GM13977 (cell line): Measurements from ENCODE around the gene ARFIP2.
"Not testable (repeated sequence)": the region's sequence is repeated elsewhere in the genome, so short reads cannot be mapped to it uniquely, and the experiment has no call there.

Experiments
- DNase-seq: peaks from one replicate; pipeline ENCODE4 v3.0.0; 2012; ENCODE audit warnings: low spot score
- CTCF ChIP-seq: IDR thresholded peaks from 2 replicates; pipeline ENCODE4 v1.5.1; 2012; ENCODE audit warnings: mild to moderate bottlenecking, control low read depth; ENCODE audit not compliant: insufficient read depth; ENCODE audit errors: extremely low read depth, missing control alignments
- in situ Hi-C: fragments of 300-500 bp; cut with MboI; formaldehyde crosslinking; loops from one replicate; pipeline ENCODE4 v1.12.0; 2022; ENCODE audit warnings: low sequenced_read_pairs, low pct_unique_long_range_greater_than_20kb, mixed read lengths, inconsistent platforms; ENCODE audit not compliant: unreplicated experiment

ARFIP2 gene

GRCh38 chr11:6481012-6481923, at the start of gene ARFIP2, which contains the start of gene TIMM10B:
Gene ARFIP2, minus strand, starts transcription at chr11:6481331. Its CDS starts 910 bp downstream, at chr11:6480421.
Gene TIMM10B, plus strand, starts transcription at chr11:6481501. Its CDS starts 16 bp downstream, at chr11:6481517.
- DNase-seq: peak; percentile 98
- in situ Hi-C loops: no loop called here
- TF ChIP-seq CTCF: no peak

GRCh38 chr11:6530848-6531247, 49.7 kb upstream of the ARFIP2 start:
- in situ Hi-C loops: no loop called here
- no peak for TF ChIP-seq CTCF
- DNase-seq: no peak

- in situ Hi-C loops: no loop called here
- no peak for TF ChIP-seq CTCF
- no peak for DNase-seq
Measured at GRCh38 chr11:6529266-6529665, 48.1 kb upstream of the ARFIP2 start.

GRCh38 chr11:6526411-6527135, 45.4 kb upstream of the ARFIP2 start:
- in situ Hi-C loops: no loop called here
- TF ChIP-seq CTCF: no peak
- no peak for DNase-seq

- no peak for DNase-seq
- no peak for TF ChIP-seq CTCF
- in situ Hi-C loops: no loop called here
Measured at GRCh38 chr11:6523253-6523652, 42.1 kb upstream of the ARFIP2 start.

- DNase-seq, in situ Hi-C loops: not testable (repeated sequence)
Measured at GRCh38 chr11:6521946-6522345, 40.8 kb upstream of the ARFIP2 start.

- no peak for DNase-seq
- in situ Hi-C loops: no loop called here
- TF ChIP-seq CTCF: no peak
Measured at GRCh38 chr11:6520265-6520664, 39.1 kb upstream of the ARFIP2 start.
